Measurements from ENCODE around the gene CENPH.

GRCh38 chr5:69250593-69250992 is 61.2 kb downstream of the CENPH start:
- TF ChIP-seq POLR2AphosphoS5 (IDR thresholded peaks at IDR 0.05; ENCODE audit: low read depth, low read length) (no peak), TAF1 (IDR thresholded peaks at IDR 0.05; ENCODE audit: low read depth, low read length) (no peak), PAX5 (IDR thresholded peaks at IDR 0.05; ENCODE audit: insufficient read depth, low read length, severe bottlenecking) (no peak), POLR2A (IDR thresholded peaks at IDR 0.05; ENCODE audit: low read depth, low read length) (no peak), SPI1 (IDR thresholded peaks at IDR 0.05; ENCODE audit: low read depth, low read length) (no peak), POU2F2 (IDR thresholded peaks at IDR 0.05; ENCODE audit: low read depth, low read length) (no peak)

Measured in GM12891 (cell line).